Measurements from ENCODE around the gene DPM2. TPM values are rescaled to one million over a fixed set of nuclear protein-coding genes. Genes with fewer than 3 reads are reported as not detected.

DPM2 gene
- total and polyA plus RNA-seq, 2 experiments from 2014 or later: 19.2 to 57.1 TPM

DNA sequence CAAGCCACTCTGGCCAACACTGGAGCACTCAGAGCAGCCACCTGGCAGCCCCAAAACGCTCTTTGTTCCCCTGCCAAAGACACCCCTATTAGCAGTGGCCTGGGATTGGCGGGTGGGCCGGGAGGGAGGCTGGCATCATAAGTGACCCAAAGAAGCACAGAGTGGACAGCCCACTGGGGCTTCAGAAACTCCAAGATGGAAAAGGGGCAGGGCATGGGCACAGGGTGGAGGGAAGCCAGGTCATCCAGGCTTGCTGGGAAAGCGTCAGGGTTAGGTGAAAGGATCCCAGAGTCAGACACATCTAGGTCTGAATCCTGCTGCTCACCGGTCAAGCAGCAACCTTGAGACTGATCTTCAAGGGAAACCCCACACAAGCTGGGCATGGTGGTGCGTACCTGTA, 28.3 kb upstream of the DPM2 start:
- H3K9me3 ChIP-seq (ENCODE audit: low read depth): no peaks in the 10 kb centered on the region
- H3K79me2 ChIP-seq: peaks cover 91% of the 10 kb centered on the region
- no peak for DNase-seq (ENCODE audit: low spot score)
- TF ChIP-seq CTCF (IDR thresholded peaks at IDR 0.05; ENCODE audit: poor library complexity): no peak
- no peak for TF ChIP-seq EZH2 (IDR thresholded peaks at IDR 0.05; ENCODE audit: borderline replicate concordance)
- TF ChIP-seq EZH2phosphoT487 (IDR thresholded peaks at IDR 0.05; ENCODE audit: low read depth, severe bottlenecking, unreplicated experiment): no peak
- peak overlapping the region; percentile 62 for H3K4me2 ChIP-seq
- H3K27me3 ChIP-seq: no peaks in the 10 kb centered on the region
- H3K27ac ChIP-seq: peak overlapping the region; percentile 97
- H3K9me2 ChIP-seq (replicated peaks; ENCODE audit: insufficient read depth): no peaks in the 10 kb centered on the region
- peaks cover 84% of the 10 kb centered on the region for H3K4me1 ChIP-seq (ENCODE audit: insufficient read depth)
- no peak overlapping the region for H2AFZ ChIP-seq
- peaks cover 30% of the 10 kb centered on the region for H4K20me1 ChIP-seq (ENCODE audit: insufficient read depth, poor library complexity, severe bottlenecking)
- no peaks in the 10 kb centered on the region for H3K36me3 ChIP-seq (replicated peaks; ENCODE audit: insufficient read depth, low read depth)
- WGBS (ENCODE audit: low lambda C conversion rate, missing lambda C conversion rate): 77% methylated on average over 6 of the region's 6 CpGs
- no peak overlapping the region for H3K4me3 ChIP-seq

DNA sequence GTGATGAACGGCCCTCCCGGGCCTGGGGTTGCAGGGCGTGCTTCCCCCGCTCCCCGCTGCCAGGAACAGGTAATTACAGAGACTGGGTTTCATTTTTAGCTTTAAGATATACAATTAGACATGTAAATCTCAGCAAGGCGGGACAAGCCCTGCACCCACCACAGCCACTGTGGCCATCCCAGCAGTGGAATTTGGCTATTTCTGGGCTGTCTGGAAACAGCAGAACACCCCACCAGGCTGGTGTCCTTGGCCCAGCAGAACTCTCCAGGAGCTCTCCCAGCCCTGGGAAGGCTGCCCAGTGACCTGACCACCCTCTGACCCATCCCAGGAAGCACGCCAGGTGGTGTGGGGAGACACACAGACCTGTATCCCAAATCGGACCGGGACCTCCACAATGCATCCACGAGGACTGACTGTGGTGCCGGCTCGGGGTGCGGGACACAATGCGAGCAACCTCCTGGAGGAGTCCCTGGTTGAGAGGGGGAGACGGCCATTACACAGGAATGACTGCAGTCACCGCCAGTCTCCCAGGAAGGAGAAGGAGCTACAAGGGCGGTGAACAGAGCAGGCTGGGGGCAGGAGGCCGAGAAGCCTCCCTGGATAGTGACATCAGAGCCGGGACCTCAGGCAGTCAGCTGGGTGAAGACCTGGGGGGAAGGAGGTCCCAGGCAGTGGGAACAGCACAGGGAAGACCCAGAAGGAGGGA, 25.9 kb upstream of the DPM2 start:
- no peak overlapping the region for H3K4me3 ChIP-seq
- H3K79me2 ChIP-seq: peaks cover 90% of the 10 kb centered on the region
- no peak for TF ChIP-seq CTCF (IDR thresholded peaks at IDR 0.05; ENCODE audit: poor library complexity)
- no peak for TF ChIP-seq EZH2 (IDR thresholded peaks at IDR 0.05; ENCODE audit: borderline replicate concordance)
- no peak for TF ChIP-seq EZH2phosphoT487 (IDR thresholded peaks at IDR 0.05; ENCODE audit: low read depth, severe bottlenecking, unreplicated experiment)
- H3K27me3 ChIP-seq: no peaks in the 10 kb centered on the region
- no peaks in the 10 kb centered on the region for H3K9me3 ChIP-seq (ENCODE audit: low read depth)
- H3K4me2 ChIP-seq: peak overlapping the region; percentile 46
- no peaks in the 10 kb centered on the region for H3K36me3 ChIP-seq (replicated peaks; ENCODE audit: insufficient read depth, low read depth)
- DNase-seq (ENCODE audit: low spot score): no peak
- WGBS (ENCODE audit: low lambda C conversion rate, missing lambda C conversion rate): 86% methylated on average over 19 of the region's 19 CpGs
- peaks cover 14% of the 10 kb centered on the region for H4K20me1 ChIP-seq (ENCODE audit: insufficient read depth, poor library complexity, severe bottlenecking)
- no peak overlapping the region for H2AFZ ChIP-seq
- H3K27ac ChIP-seq: peak overlapping the region; percentile 94
- H3K4me1 ChIP-seq (ENCODE audit: insufficient read depth): peaks cover 76% of the 10 kb centered on the region
- H3K9me2 ChIP-seq (replicated peaks; ENCODE audit: insufficient read depth): no peaks in the 10 kb centered on the region

DNA sequence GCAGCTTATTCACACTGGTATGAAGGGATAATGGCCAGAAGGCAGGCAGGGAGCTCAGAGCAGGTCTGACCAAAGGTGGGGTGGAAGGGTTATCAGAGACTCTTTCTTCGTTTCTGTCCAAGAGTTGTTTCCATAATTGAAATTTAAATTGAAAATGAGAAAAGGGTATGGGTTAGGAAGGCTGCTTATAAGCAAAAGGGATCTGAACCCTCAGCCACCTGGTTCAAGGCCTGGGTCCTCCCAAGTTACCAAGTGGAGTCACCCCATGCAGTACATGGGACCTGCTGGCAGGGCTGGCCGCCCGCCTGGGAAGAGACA, 25.3 kb upstream of the DPM2 start:
- Histone ChIP-seq H3K4me1 (ENCODE audit: insufficient read depth) (peaks cover 70% of the 10 kb centered on the region), H3K79me2 (peaks cover 90% of the 10 kb centered on the region), H3K36me3 (replicated peaks; ENCODE audit: insufficient read depth, low read depth) (no peaks in the 10 kb centered on the region), H3K9me2 (replicated peaks; ENCODE audit: insufficient read depth) (no peaks in the 10 kb centered on the region), H2AFZ (no peak overlapping the region), H3K27me3 (no peaks in the 10 kb centered on the region), H3K9me3 (ENCODE audit: low read depth) (no peaks in the 10 kb centered on the region), H4K20me1 (ENCODE audit: insufficient read depth, poor library complexity, severe bottlenecking) (peaks cover 11% of the 10 kb centered on the region), H3K27ac (peak overlapping the region; percentile 94), H3K4me3 (no peak overlapping the region), H3K4me2 (peak overlapping the region; percentile 46)
- 85% methylated on average over 3 of the region's 3 CpGs for WGBS (ENCODE audit: low lambda C conversion rate, missing lambda C conversion rate)
- no peak for TF ChIP-seq EZH2phosphoT487 (IDR thresholded peaks at IDR 0.05; ENCODE audit: low read depth, severe bottlenecking, unreplicated experiment)
- TF ChIP-seq EZH2 (IDR thresholded peaks at IDR 0.05; ENCODE audit: borderline replicate concordance): no peak
- no peak for TF ChIP-seq CTCF (IDR thresholded peaks at IDR 0.05; ENCODE audit: poor library complexity)
- DNase-seq (ENCODE audit: low spot score): no peak
